ENCODE data around the gene NFIC. TPM values are rescaled to one million over a fixed set of nuclear protein-coding genes. Genes with fewer than 3 reads are reported as not detected.

Gene NFIC
- total RNA-seq, 1 donor from 2014 or later: 1.1 TPM

GRCh38 chr19:3500429-3501101 lies 134.2 kb downstream of the NFIC start, which contains the start of gene DOHH:
Gene DOHH, minus strand, starts transcription at chr19:3500674. Its CDS starts 3,860 bp downstream, at chr19:3496814.
- H3K79me2 ChIP-seq (ENCODE audit: low read depth): peaks cover 27% of the 10 kb centered on the region
- DNase-seq (ENCODE audit: low spot score): peak; percentile 96
- peaks cover 5% of the 10 kb centered on the region for H3F3A ChIP-seq (ENCODE audit: low read depth)
- TF ChIP-seq CTCF (IDR thresholded peaks at IDR 0.05) (no peak), EZH2 (IDR thresholded peaks at IDR 0.05) (no peak), EZH2phosphoT487 (IDR thresholded peaks at IDR 0.05) (no peak)
- H2AFZ ChIP-seq (replicated peaks): peak within 1 kb of the TSS; percentile 99
- peaks cover 23% of the 10 kb centered on the region for H3K4me1 Mint-ChIP-seq
- H3K27ac ChIP-seq: peak within 1 kb of the TSS; percentile 98
- H3K4me3 ChIP-seq: peak within 1 kb of the TSS; percentile 83
- H3K4me3 Mint-ChIP-seq: peak within 1 kb of the TSS; percentile 93
- H3K27ac Mint-ChIP-seq: peak within 1 kb of the TSS; percentile 92
- H3K27me3 Mint-ChIP-seq (ENCODE audit: insufficient read depth, low read depth): peaks cover 2% of the 10 kb centered on the region
- H3K4me1 ChIP-seq: peaks cover 10% of the 10 kb centered on the region
- peak within 1 kb of the TSS; percentile 85 for H3K4me2 ChIP-seq
- H3K27me3 ChIP-seq: no peaks in the 10 kb centered on the region
- no peaks in the 10 kb centered on the region for H4K20me1 ChIP-seq (ENCODE audit: low read depth)
- H3K36me3 ChIP-seq: no peaks in the 10 kb centered on the region
- no peaks in the 10 kb centered on the region for H3K9me3 ChIP-seq (ENCODE audit: low read depth)
- peak within 1 kb of the TSS; percentile 98 for H3K9ac ChIP-seq
- H3K36me3 Mint-ChIP-seq: peaks cover 5% of the 10 kb centered on the region
- H3K9me3 Mint-ChIP-seq: no peaks in the 10 kb centered on the region

DNA sequence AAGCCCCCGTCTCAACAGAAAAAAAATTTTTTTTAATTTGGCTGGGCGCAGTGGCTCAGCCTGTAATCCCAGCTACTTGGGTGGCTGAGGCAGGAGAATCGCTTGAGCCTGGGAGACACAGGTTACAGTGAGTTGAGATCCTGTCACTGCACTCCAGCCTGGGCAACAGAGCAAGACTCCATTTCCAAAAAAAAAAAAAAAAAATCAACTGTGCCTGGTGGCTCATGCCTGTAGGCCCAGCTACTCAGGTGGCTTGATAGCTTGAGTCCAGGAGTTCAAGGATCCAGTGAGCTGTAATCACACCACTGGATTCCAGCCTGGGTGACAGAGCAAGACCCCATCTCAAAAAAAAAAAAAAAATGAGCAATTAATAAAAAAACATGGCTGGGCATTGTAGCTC lies 135.4 kb downstream of the NFIC start:
- H3K4me1 Mint-ChIP-seq: peaks cover 26% of the 10 kb centered on the region
- Histone ChIP-seq H3K79me2 (ENCODE audit: low read depth) (peaks cover 31% of the 10 kb centered on the region), H3K4me3 (no peak overlapping the region), H3K27ac (no peak overlapping the region), H3K9ac (no peak overlapping the region), H3K36me3 (no peaks in the 10 kb centered on the region), H3K4me2 (no peak overlapping the region), H3K27me3 (no peaks in the 10 kb centered on the region), H4K20me1 (ENCODE audit: low read depth) (peaks cover 3% of the 10 kb centered on the region), H3F3A (ENCODE audit: low read depth) (peaks cover 8% of the 10 kb centered on the region), H2AFZ (replicated peaks) (no peak overlapping the region), H3K9me3 (ENCODE audit: low read depth) (no peaks in the 10 kb centered on the region), H3K4me1 (peaks cover 10% of the 10 kb centered on the region)
- DNase-seq (ENCODE audit: low spot score): no peak
- peaks cover 2% of the 10 kb centered on the region for H3K27me3 Mint-ChIP-seq (ENCODE audit: insufficient read depth, low read depth)
- H3K4me3 Mint-ChIP-seq: no peak overlapping the region
- H3K36me3 Mint-ChIP-seq: peaks cover 5% of the 10 kb centered on the region
- TF ChIP-seq CTCF (IDR thresholded peaks at IDR 0.05): no peak
- no peak for TF ChIP-seq EZH2 (IDR thresholded peaks at IDR 0.05)
- no peak for TF ChIP-seq EZH2phosphoT487 (IDR thresholded peaks at IDR 0.05)
- H3K9me3 Mint-ChIP-seq: no peaks in the 10 kb centered on the region
- no peak overlapping the region for H3K27ac Mint-ChIP-seq

DNA sequence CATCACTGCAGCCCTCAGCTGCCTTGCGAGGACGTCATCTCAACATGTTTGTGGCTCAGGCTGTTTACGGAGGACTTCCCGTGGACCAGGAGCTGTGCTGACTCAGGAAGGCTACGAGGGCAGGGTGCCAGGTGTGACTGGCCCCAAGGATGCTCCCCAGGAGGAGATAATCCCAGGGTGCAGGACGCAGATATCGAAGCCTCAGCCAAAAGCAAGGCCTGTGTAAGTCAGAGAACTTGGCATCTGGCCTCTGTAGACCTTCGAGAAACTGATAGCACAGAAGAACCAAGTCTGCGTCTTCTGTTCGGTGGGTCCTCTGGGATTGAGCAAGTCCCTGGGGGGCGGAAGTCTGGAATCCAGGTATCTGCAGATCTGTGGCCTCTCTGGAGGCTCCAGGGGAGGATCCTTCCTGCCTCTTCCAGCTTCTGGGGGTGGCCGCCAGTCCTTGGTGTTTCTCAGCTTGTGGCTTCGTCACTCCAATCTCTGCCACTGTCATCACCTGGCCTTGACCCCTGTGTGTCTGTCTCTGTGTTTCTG lies 136.7 kb downstream of the NFIC start:
- peaks cover 34% of the 10 kb centered on the region for H3K4me1 Mint-ChIP-seq
- Histone ChIP-seq H3K4me1 (peaks cover 17% of the 10 kb centered on the region), H2AFZ (replicated peaks) (no peak overlapping the region), H3K4me3 (no peak overlapping the region), H3K79me2 (ENCODE audit: low read depth) (peaks cover 40% of the 10 kb centered on the region), H3F3A (ENCODE audit: low read depth) (peaks cover 8% of the 10 kb centered on the region), H3K27me3 (no peaks in the 10 kb centered on the region), H3K27ac (no peak overlapping the region), H3K36me3 (no peaks in the 10 kb centered on the region), H3K9ac (no peak overlapping the region), H3K4me2 (no peak overlapping the region), H4K20me1 (ENCODE audit: low read depth) (peaks cover 16% of the 10 kb centered on the region), H3K9me3 (ENCODE audit: low read depth) (no peaks in the 10 kb centered on the region)
- no peak for DNase-seq (ENCODE audit: low spot score)
- no peaks in the 10 kb centered on the region for H3K36me3 Mint-ChIP-seq
- no peak overlapping the region for H3K27ac Mint-ChIP-seq
- H3K27me3 Mint-ChIP-seq (ENCODE audit: insufficient read depth, low read depth): peaks cover 7% of the 10 kb centered on the region
- no peak overlapping the region for H3K4me3 Mint-ChIP-seq
- TF ChIP-seq EZH2phosphoT487 (IDR thresholded peaks at IDR 0.05): no peak
- no peak for TF ChIP-seq CTCF (IDR thresholded peaks at IDR 0.05)
- no peaks in the 10 kb centered on the region for H3K9me3 Mint-ChIP-seq

All from neural progenitor cell (in vitro differentiated cells).